WTC11 (cell line): Measurements from ENCODE around the gene RSPH4A. TPM values are rescaled to one million over a fixed set of nuclear protein-coding genes. Genes with fewer than 3 reads are reported as not detected.

Experiments
- ATF1 ChIP-seq: sonication (generic); formaldehyde crosslinking; IDR thresholded peaks from 2 replicates; pipeline ENCODE4 v1.8.1; 2023; ENCODE audit warnings: mild to moderate bottlenecking, moderate library complexity, missing genetic modification reagents
- CBFB ChIP-seq: sonication (generic); formaldehyde crosslinking; IDR thresholded peaks from 2 replicates; pipeline ENCODE4 v1.8.1; 2022; ENCODE audit warnings: mild to moderate bottlenecking, low read depth, missing genetic modification reagents
- CREB1 ChIP-seq: sonication (generic); formaldehyde crosslinking; IDR thresholded peaks from 2 replicates; pipeline ENCODE4 v1.8.0; 2023; ENCODE audit warnings: mild to moderate bottlenecking, missing genetic modification reagents
- FOXK1 ChIP-seq: sonication (generic); formaldehyde crosslinking; IDR thresholded peaks from 2 replicates; pipeline ENCODE4 v1.8.0; 2022; ENCODE audit warnings: mild to moderate bottlenecking, moderate library complexity, missing genetic modification reagents
- FOXP1 ChIP-seq: sonication (generic); formaldehyde crosslinking; IDR thresholded peaks from 2 replicates; pipeline ENCODE4 v1.8.0; 2022; ENCODE audit warnings: missing genetic modification reagents, mild to moderate bottlenecking, moderate library complexity, borderline replicate concordance
- GABPB1 ChIP-seq: sonication (generic); formaldehyde crosslinking; IDR thresholded peaks from 2 replicates; pipeline ENCODE4 v1.8.1; 2023; ENCODE audit warnings: mild to moderate bottlenecking, missing genetic modification reagents
- SOX15 ChIP-seq: fragments of 250-450 bp; sonication (Bioruptor Pico); IDR thresholded peaks from 2 replicates; pipeline ENCODE4 v1.9.0; 2021; ENCODE audit warnings: mild to moderate bottlenecking
- TEAD1 ChIP-seq: sonication (generic); formaldehyde crosslinking; IDR thresholded peaks from 2 replicates; pipeline ENCODE4 v1.8.0; 2022; ENCODE audit warnings: mild to moderate bottlenecking, missing genetic modification reagents
- TP53 ChIP-seq: sonication (generic); formaldehyde crosslinking; IDR thresholded peaks from 2 replicates; pipeline ENCODE4 v1.8.1; 2023; ENCODE audit warnings: mild to moderate bottlenecking, missing genetic modification reagents
- ZBTB21 ChIP-seq: sonication (generic); formaldehyde crosslinking; IDR thresholded peaks from 2 replicates; pipeline ENCODE4 v1.8.1; 2023; ENCODE audit warnings: mild to moderate bottlenecking, missing genetic modification reagents, borderline replicate concordance
- ZNF121 ChIP-seq: sonication (generic); formaldehyde crosslinking; IDR thresholded peaks from 2 replicates; pipeline ENCODE4 v1.8.0; 2023; ENCODE audit warnings: missing genetic modification reagents
- ZNF138 ChIP-seq: sonication (generic); formaldehyde crosslinking; conservative IDR thresholded peaks from 2 replicates; pipeline ENCODE4 v1.8.1; 2022; ENCODE audit warnings: mild to moderate bottlenecking, moderate library complexity, missing genetic modification reagents
- total RNA-seq: library from RNA; stranded (reverse); gene quantifications from 3 replicates; pipeline ENCODE4 v1.2.3, GENCODE V29; 2021
- TF ChIP-seq, protein P1 (sequence below): sonication (generic); formaldehyde crosslinking; IDR thresholded peaks from 2 replicates; pipeline ENCODE4 v1.8.1; 2023; ENCODE audit warnings: mild to moderate bottlenecking, missing genetic modification reagents, borderline replicate concordance
- TF ChIP-seq, protein P2 (sequence below): sonication (generic); formaldehyde crosslinking; IDR thresholded peaks from 2 replicates; pipeline ENCODE4 v1.8.1; 2023; ENCODE audit warnings: mild to moderate bottlenecking, missing genetic modification reagents, moderate library complexity
- TF ChIP-seq, protein P3 (sequence below): sonication (generic); formaldehyde crosslinking; IDR thresholded peaks from 2 replicates; pipeline ENCODE4 v1.8.0; 2022; ENCODE audit warnings: mild to moderate bottlenecking, missing genetic modification reagents
- TF ChIP-seq, protein P4 (sequence below): fragments of 250-450 bp; sonication (Bioruptor Pico); IDR thresholded peaks from 2 replicates; pipeline ENCODE4 v1.8.0; 2021; ENCODE audit warnings: mild to moderate bottlenecking
- TF ChIP-seq, protein P5 (sequence below): sonication (generic); formaldehyde crosslinking; IDR thresholded peaks from 2 replicates; pipeline ENCODE4 v1.8.1; 2023; ENCODE audit warnings: mild to moderate bottlenecking, moderate library complexity, missing genetic modification reagents
- TF ChIP-seq, protein P6 (sequence below): sonication (generic); formaldehyde crosslinking; IDR thresholded peaks from 2 replicates; pipeline ENCODE4 v1.8.0; 2022; ENCODE audit warnings: mild to moderate bottlenecking, missing genetic modification reagents
- TF ChIP-seq, protein P7 (sequence below): sonication (generic); formaldehyde crosslinking; IDR thresholded peaks from 2 replicates; pipeline ENCODE4 v1.8.1; 2022; ENCODE audit warnings: mild to moderate bottlenecking, moderate library complexity, missing genetic modification reagents
- TF ChIP-seq, protein P8 (sequence below): sonication (generic); formaldehyde crosslinking; IDR thresholded peaks from 2 replicates; pipeline ENCODE4 v1.8.0; 2022; ENCODE audit warnings: mild to moderate bottlenecking, missing genetic modification reagents
- TF ChIP-seq, protein P9 (sequence below): fragments of 250-450 bp; sonication (Bioruptor Pico); IDR thresholded peaks from 2 replicates; pipeline ENCODE4 v2.1.2; 2022; ENCODE audit warnings: mild to moderate bottlenecking, moderate library complexity

Gene RSPH4A
- total RNA-seq, 1 experiment from 2014 or later, result 0.57 TPM

DNA sequence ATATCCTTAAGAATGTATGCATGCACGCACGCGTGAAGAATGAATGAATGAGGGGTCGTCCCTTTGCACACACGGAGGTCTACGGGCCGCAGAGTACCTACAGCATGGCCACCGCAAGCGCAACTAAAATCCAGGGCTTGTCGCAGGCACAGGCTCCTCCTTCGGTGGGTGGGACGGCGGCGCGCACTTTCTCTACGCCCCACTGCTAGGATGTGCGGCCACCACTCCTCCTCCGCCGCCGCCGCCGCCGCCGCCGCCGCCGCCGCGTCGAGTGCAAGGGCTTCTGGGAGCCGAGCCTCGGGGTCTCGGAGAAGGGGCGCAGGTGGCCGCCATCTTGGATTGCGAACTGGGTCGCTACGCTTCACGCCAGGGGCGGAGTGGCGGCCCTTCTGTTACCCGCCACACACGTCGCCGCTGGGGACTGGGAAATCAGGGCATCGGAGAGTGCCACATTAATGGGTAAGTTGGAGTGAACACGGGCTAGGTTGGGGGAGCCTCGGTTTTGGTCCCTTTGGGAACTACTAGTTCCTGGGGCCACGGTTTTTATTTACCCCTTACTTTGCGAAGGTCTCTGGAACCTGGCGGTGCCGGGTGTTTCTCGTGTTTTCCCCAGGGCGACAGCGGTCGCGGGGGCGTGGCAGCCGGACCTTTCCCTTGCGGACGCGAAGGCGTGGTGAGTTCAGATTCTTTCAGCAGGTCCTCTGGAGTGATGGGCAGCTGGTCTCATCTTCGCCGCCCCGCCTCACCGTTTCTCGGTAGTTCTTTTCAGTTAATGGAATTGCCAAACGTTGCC is 64.8 kb downstream of the RSPH4A start, which contains the start of gene KPNA5 (continued):
- TF ChIP-seq, protein P1, sequence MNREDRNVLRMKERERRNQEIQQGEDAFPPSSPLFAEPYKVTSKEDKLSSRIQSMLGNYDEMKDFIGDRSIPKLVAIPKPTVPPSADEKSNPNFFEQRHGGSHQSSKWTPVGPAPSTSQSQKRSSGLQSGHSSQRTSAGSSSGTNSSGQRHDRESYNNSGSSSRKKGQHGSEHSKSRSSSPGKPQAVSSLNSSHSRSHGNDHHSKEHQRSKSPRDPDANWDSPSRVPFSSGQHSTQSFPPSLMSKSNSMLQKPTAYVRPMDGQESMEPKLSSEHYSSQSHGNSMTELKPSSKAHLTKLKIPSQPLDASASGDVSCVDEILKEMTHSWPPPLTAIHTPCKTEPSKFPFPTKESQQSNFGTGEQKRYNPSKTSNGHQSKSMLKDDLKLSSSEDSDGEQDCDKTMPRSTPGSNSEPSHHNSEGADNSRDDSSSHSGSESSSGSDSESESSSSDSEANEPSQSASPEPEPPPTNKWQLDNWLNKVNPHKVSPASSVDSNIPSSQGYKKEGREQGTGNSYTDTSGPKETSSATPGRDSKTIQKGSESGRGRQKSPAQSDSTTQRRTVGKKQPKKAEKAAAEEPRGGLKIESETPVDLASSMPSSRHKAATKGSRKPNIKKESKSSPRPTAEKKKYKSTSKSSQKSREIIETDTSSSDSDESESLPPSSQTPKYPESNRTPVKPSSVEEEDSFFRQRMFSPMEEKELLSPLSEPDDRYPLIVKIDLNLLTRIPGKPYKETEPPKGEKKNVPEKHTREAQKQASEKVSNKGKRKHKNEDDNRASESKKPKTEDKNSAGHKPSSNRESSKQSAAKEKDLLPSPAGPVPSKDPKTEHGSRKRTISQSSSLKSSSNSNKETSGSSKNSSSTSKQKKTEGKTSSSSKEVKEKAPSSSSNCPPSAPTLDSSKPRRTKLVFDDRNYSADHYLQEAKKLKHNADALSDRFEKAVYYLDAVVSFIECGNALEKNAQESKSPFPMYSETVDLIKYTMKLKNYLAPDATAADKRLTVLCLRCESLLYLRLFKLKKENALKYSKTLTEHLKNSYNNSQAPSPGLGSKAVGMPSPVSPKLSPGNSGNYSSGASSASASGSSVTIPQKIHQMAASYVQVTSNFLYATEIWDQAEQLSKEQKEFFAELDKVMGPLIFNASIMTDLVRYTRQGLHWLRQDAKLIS (CRISPR knock-in tag), result 0 out of 2 replicates have a peak, but pooled peaks have one; percentile 53
- TF ChIP-seq, protein P2, sequence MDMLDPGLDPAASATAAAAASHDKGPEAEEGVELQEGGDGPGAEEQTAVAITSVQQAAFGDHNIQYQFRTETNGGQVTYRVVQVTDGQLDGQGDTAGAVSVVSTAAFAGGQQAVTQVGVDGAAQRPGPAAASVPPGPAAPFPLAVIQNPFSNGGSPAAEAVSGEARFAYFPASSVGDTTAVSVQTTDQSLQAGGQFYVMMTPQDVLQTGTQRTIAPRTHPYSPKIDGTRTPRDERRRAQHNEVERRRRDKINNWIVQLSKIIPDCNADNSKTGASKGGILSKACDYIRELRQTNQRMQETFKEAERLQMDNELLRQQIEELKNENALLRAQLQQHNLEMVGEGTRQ (CRISPR knock-in tag), result peak; percentile 33; the same call in 1 of the 2 replicates
- TF ChIP-seq, protein P3, sequence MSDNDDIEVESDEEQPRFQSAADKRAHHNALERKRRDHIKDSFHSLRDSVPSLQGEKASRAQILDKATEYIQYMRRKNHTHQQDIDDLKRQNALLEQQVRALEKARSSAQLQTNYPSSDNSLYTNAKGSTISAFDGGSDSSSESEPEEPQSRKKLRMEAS (CRISPR knock-in tag), result peak; percentile 61; the same call in 1 of the 2 replicates
- TF ChIP-seq TEAD1 (CRISPR knock-in tag), result peak; percentile 58; the same call in 1 of the 2 replicates
- no peak for TF ChIP-seq SOX15
- TF ChIP-seq, protein P4, sequence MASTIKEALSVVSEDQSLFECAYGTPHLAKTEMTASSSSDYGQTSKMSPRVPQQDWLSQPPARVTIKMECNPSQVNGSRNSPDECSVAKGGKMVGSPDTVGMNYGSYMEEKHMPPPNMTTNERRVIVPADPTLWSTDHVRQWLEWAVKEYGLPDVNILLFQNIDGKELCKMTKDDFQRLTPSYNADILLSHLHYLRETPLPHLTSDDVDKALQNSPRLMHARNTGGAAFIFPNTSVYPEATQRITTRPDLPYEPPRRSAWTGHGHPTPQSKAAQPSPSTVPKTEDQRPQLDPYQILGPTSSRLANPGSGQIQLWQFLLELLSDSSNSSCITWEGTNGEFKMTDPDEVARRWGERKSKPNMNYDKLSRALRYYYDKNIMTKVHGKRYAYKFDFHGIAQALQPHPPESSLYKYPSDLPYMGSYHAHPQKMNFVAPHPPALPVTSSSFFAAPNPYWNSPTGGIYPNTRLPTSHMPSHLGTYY (CRISPR knock-in tag), result 0 out of 2 replicates have a peak, but pooled peaks have one; percentile 27
- TF ChIP-seq, protein P5, sequence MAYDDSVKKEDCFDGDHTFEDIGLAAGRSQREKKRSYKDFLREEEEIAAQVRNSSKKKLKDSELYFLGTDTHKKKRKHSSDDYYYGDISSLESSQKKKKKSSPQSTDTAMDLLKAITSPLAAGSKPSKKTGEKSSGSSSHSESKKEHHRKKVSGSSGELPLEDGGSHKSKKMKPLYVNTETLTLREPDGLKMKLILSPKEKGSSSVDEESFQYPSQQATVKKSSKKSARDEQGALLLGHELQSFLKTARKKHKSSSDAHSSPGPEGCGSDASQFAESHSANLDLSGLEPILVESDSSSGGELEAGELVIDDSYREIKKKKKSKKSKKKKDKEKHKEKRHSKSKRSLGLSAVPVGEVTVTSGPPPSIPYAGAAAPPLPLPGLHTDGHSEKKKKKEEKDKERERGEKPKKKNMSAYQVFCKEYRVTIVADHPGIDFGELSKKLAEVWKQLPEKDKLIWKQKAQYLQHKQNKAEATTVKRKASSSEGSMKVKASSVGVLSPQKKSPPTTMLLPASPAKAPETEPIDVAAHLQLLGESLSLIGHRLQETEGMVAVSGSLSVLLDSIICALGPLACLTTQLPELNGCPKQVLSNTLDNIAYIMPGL, result peak; percentile 57; the same call in 1 of the 2 replicates
- TF ChIP-seq FOXK1, result 0 out of 2 replicates have a peak, but pooled peaks have one; percentile 36
- TF ChIP-seq ZBTB21 (CRISPR knock-in tag), result peak; percentile 43; the same call in 1 of the 2 replicates
- 0 out of 2 replicates have a peak, but pooled peaks have one; percentile 31 for TF ChIP-seq CREB1 (CRISPR knock-in tag)
- TF ChIP-seq, protein P6, sequence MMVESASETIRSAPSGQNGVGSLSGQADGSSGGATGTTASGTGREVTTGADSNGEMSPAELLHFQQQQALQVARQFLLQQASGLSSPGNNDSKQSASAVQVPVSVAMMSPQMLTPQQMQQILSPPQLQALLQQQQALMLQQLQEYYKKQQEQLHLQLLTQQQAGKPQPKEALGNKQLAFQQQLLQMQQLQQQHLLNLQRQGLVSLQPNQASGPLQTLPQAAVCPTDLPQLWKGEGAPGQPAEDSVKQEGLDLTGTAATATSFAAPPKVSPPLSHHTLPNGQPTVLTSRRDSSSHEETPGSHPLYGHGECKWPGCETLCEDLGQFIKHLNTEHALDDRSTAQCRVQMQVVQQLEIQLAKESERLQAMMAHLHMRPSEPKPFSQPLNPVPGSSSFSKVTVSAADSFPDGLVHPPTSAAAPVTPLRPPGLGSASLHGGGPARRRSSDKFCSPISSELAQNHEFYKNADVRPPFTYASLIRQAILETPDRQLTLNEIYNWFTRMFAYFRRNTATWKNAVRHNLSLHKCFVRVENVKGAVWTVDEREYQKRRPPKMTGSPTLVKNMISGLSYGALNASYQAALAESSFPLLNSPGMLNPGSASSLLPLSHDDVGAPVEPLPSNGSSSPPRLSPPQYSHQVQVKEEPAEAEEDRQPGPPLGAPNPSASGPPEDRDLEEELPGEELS (CRISPR knock-in tag), result no peak
- TF ChIP-seq, protein P7, sequence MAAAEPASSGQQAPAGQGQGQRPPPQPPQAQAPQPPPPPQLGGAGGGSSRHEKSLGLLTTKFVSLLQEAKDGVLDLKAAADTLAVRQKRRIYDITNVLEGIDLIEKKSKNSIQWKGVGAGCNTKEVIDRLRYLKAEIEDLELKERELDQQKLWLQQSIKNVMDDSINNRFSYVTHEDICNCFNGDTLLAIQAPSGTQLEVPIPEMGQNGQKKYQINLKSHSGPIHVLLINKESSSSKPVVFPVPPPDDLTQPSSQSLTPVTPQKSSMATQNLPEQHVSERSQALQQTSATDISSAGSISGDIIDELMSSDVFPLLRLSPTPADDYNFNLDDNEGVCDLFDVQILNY, result peak; percentile 89
- peak; percentile 50; the same call in 1 of the 2 replicates for TF ChIP-seq ZNF138 (CRISPR knock-in tag)
- TF ChIP-seq CBFB (CRISPR knock-in tag), result 0 out of 2 replicates have a peak, but pooled peaks have one; percentile 20
- TF ChIP-seq ZNF121 (CRISPR knock-in tag), result 0 out of 2 replicates have a peak, but pooled peaks have one; percentile 31
- TF ChIP-seq, protein P8, sequence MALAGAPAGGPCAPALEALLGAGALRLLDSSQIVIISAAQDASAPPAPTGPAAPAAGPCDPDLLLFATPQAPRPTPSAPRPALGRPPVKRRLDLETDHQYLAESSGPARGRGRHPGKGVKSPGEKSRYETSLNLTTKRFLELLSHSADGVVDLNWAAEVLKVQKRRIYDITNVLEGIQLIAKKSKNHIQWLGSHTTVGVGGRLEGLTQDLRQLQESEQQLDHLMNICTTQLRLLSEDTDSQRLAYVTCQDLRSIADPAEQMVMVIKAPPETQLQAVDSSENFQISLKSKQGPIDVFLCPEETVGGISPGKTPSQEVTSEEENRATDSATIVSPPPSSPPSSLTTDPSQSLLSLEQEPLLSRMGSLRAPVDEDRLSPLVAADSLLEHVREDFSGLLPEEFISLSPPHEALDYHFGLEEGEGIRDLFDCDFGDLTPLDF (CRISPR knock-in tag), result 0 out of 2 replicates have a peak, but pooled peaks have one; percentile 40
- TF ChIP-seq GABPB1 (CRISPR knock-in tag), result peak; percentile 77; the same call in 1 of the 2 replicates
- TF ChIP-seq, protein P9, sequence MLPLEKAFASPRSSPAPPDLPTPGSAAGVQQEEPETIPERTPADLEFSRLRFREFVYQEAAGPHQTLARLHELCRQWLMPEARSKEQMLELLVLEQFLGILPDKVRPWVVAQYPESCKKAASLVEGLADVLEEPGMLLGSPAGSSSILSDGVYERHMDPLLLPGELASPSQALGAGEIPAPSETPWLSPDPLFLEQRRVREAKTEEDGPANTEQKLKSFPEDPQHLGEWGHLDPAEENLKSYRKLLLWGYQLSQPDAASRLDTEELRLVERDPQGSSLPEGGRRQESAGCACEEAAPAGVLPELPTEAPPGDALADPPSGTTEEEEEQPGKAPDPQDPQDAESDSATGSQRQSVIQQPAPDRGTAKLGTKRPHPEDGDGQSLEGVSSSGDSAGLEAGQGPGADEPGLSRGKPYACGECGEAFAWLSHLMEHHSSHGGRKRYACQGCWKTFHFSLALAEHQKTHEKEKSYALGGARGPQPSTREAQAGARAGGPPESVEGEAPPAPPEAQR (CRISPR knock-in tag), result no peak
- TF ChIP-seq ATF1 (CRISPR knock-in tag), result no peak
- peak; percentile 52; the same call in 1 of the 2 replicates for TF ChIP-seq FOXP1
- TF ChIP-seq TP53, result 0 out of 2 replicates have a peak, but pooled peaks have one; percentile 25
- TF ChIP-seq, all 79 proteins: peak for 24
